ENCODE results near the gene RAB7B. TPM values are rescaled to one million over a fixed set of nuclear protein-coding genes. Genes with fewer than 3 reads are reported as not detected.
"Not testable (repeated sequence)": the region's sequence is repeated elsewhere in the genome, so short reads cannot be mapped to it uniquely, and the experiment has no call there.

The RAB7B gene
- total RNA-seq, 2 experiments from 2014 or later = not detected

DNA sequence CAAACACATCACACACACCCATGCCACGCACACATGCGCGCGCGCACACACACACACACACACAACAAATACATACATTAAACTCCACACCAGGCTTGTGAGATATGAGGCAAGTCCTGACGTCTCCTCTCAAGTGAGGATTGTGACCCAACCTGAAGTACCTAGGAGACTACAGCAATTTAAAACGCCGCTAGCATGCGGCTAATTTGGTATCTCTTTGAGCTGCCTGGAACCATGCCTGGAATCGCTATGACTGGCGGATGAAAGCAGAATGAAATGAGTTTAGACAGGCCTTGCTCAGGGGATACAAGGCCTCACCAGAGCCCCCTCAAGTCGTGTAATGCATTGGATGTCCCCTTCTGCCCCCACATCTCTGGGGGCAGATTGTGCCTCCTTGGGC is 1.6 kb upstream of the RAB7B start:
- Mint-ChIP-seq H3K4me3 (no peak overlapping the region), H3K4me1 (ENCODE audit: low read depth) (peaks cover 29% of the 10 kb centered on the region), H3K36me3 (no peaks in the 10 kb centered on the region), H3K27me3 (peaks cover 27% of the 10 kb centered on the region), H3K27ac (no peak overlapping the region), H3K9me3 (no peaks in the 10 kb centered on the region)
- ChIA-PET CTCF (interaction anchor here (1.0 kb wide), 2 partner anchors 11 to 27 kb away, joined by 3 read pairs; no protein-coding TSS in a partner anchor), POLR2A (no interaction called here)
- intact Hi-C loops (cut with micrococcal nuclease) = no loop called here
- no peak for DNase-seq

DNA sequence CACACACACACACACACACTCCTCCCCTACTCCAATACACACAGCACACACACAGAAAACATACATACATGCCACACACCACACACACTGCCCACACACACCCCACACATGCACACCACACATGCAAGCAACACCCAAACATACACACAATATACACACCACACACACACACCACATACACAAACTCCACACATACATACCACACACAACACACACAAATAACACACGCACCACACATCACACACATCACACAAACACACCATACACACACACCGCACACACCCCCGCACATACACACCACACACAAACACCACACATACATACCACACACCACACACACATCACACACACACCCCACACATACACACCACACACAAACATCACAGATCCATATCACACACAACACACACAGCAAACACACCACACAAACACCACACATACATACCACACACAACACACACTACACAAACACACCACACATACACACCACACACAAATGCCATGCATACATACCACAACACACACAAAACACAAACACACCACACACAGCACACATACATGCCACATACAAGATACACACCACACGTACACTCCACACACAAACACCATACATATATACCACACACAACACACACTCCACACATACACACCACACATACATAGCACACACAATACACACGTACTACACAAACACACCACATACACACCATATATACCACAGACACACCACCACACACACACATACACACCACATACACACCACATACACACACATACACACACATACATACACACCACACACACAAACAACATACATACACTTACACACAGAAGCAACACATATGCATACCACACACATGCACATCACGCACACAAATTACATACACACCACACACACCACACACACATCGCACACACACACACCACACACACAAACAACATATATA is 932 bp upstream of the RAB7B start:
- intact Hi-C loops (cut with micrococcal nuclease) = no loop called here
- POLR2A ChIA-PET = no interaction called here

DNA sequence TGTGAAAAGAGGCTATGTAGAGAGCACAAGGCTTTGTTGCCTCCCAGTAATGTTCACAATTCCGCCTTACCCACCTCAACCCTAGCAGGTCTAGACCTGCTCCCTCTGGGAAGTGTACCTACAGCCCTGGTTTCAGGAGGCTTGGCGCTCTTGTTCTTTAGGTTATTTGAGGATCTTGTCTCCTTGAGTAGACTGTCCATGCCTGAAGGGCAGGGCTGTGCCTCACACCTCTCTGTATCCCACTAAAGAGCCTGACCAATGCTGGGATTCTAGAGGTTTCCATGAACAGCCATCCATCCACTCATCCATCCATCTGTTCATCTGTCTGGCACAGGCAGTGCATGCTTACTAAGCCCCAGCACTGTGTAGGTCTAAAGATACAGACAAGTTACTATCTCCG is 1.0 kb downstream of the RAB7B start:
- Mint-ChIP-seq H3K9me3 (no peaks in the 10 kb centered on the region), H3K4me3 (no peak overlapping the region), H3K27ac (no peak overlapping the region), H3K4me1 (ENCODE audit: low read depth) (peaks cover 29% of the 10 kb centered on the region), H3K27me3 (peaks cover 27% of the 10 kb centered on the region), H3K36me3 (no peaks in the 10 kb centered on the region)
- no peak for DNase-seq
- CTCF ChIA-PET = no interaction called here
- POLR2A ChIA-PET = interaction anchor here (1.4 kb wide), 1 partner anchor 9 kb away, joined by 4 read pairs; no protein-coding TSS in a partner anchor
- intact Hi-C loops (cut with micrococcal nuclease) = no loop called here

More for the DNA sequence above, 932 bp upstream of the RAB7B start:
- Mint-ChIP-seq H3K9me3 (no peaks in the 10 kb centered on the region), H3K27ac (no peak overlapping the region), H3K4me1 (ENCODE audit: low read depth) (peaks cover 29% of the 10 kb centered on the region), H3K36me3 (no peaks in the 10 kb centered on the region), H3K27me3 (peaks cover 25% of the 10 kb centered on the region), H3K4me3 (no peak overlapping the region)
- CTCF ChIA-PET = no interaction called here
- DNase-seq = no peak

DNA sequence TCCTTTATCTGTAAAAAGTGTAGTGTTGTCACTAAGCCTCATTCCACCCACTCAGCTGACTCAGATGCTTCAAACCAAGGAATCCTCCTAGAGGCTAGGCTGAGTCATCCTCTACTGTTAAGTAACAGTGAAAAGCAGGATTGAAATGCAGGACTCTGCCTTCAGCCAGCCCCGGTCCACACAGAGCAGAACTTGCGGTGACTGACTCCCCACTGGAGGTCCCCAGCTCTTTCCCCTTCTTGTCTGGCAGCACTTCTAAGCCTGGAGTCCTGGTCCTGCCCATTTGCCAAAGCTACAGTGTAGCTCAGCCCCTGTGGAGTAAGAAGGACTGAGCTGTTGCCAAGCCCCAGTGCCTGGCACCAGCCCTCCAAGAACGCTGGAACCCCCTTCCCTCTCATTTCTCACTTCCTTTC is 1.7 kb downstream of the RAB7B start:
- no peak overlapping the region for H3K27ac Mint-ChIP-seq
- no peaks in the 10 kb centered on the region for H3K9me3 Mint-ChIP-seq
- ChIA-PET POLR2A (interaction anchor here (1.4 kb wide), 1 partner anchor 10 kb away, joined by 4 read pairs; no protein-coding TSS in a partner anchor), CTCF (interaction anchor here (0.7 to 1.3 kb wide), 2 partner anchors 24 to 105 kb away, joined by 4 read pairs; no protein-coding TSS in a partner anchor)
- H3K4me3 Mint-ChIP-seq = no peak overlapping the region
- H3K4me1 Mint-ChIP-seq (ENCODE audit: low read depth) = peaks cover 29% of the 10 kb centered on the region
- intact Hi-C loops (cut with micrococcal nuclease) = no loop called here
- no peaks in the 10 kb centered on the region for H3K36me3 Mint-ChIP-seq
- peak; percentile 67 for DNase-seq
- H3K27me3 Mint-ChIP-seq = peaks cover 26% of the 10 kb centered on the region

DNA sequence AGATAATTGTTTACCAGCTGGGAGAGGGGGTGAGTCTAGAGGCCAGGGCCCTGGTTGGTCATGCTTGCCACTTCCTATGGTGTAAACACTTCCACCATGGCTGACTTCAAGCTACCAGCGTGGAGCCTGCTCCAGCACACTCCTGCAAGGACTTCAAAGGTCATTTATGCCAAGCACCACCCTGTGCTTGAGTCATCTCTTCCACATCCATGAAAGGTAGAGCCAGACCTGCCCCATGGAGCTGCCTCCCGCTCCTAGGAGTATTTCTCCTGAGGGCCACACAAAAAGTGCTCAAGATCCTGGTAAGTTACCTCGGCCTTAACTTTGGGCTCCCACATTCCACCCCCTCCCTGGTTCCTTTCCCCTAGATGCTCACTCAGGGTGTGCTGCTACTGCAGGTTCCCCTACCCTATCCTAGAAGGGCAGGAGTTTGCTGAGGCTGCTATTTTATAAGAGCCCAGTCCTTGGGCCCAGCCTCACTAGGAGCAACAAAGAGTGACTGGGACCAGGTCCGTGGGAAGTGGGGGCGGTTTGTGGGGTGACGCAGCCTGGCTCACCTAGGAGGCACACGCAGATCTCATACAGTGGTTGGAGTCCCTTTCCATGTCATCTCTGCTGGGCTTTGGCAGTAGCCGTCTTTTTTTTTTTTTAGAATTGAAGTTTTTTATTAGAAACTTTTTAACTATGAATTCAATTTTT is 2.4 kb downstream of the RAB7B start:
- Mint-ChIP-seq H3K36me3 (no peaks in the 10 kb centered on the region), H3K9me3 (no peaks in the 10 kb centered on the region), H3K27ac (peak overlapping the region; percentile 35), H3K27me3 (peaks cover 21% of the 10 kb centered on the region), H3K4me3 (no peak overlapping the region), H3K4me1 (ENCODE audit: low read depth) (peaks cover 29% of the 10 kb centered on the region)
- ChIA-PET CTCF (interaction anchor here (0.7 to 3.8 kb wide), 3 partner anchors 23 to 105 kb away, joined by 4 to 23 read pairs (median 4); no protein-coding TSS in a partner anchor), POLR2A (interaction anchor here (1.4 kb wide), 1 partner anchor 11 kb away, joined by 4 read pairs; no protein-coding TSS in a partner anchor)
- DNase-seq = peak; percentile 61
- intact Hi-C loops (cut with micrococcal nuclease) = no loop called here

DNA sequence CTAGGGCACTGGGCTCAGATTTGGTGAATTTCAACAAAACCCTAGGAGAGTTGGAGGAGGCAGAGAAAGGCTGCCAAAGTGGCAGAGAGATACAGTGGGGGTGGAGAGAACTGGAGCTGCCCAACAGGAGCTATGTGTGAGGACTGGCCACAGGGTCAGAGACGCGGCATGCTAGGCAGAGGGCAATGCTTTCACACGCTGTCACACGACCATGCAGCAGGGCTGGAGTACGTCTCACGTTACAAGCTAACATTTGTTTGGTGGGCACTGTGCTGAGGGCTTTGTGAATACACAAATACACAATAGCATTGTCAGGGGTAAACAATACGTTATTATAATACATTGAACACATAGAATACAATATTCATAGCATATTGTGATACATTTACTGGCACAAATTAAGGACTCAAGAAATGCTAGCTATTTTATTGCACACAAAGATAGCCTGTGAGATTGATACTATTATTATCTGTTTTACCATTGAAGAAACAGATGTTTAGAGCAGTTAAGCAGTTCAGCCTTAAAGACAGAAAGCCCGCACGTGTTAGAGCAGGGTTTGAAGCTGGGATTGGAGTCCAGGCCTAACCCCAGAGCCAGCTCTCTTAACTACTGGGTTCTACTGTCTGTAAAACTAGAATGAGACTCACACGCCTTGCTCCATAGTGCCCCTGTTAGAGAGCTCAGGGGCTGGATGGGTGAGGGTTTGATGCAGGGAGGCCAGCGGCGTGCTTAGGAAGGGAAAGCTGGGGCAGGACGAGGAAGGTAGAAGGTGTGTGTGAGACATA is 4.5 kb downstream of the RAB7B start:
- Mint-ChIP-seq H3K4me1 (ENCODE audit: low read depth) (peaks cover 20% of the 10 kb centered on the region), H3K27me3 (peaks cover 10% of the 10 kb centered on the region), H3K9me3 (no peaks in the 10 kb centered on the region), H3K27ac (no peak overlapping the region), H3K36me3 (no peaks in the 10 kb centered on the region), H3K4me3 (no peak overlapping the region)
- POLR2A ChIA-PET = no interaction called here
- intact Hi-C loops (cut with micrococcal nuclease) = no loop called here
- CTCF ChIA-PET = interaction anchor here (1.3 to 3.8 kb wide), 6 partner anchors 13 to 207 kb away, joined by 3 to 23 read pairs (median 5); no protein-coding TSS in a partner anchor
- DNase-seq = peak; percentile 3

DNA sequence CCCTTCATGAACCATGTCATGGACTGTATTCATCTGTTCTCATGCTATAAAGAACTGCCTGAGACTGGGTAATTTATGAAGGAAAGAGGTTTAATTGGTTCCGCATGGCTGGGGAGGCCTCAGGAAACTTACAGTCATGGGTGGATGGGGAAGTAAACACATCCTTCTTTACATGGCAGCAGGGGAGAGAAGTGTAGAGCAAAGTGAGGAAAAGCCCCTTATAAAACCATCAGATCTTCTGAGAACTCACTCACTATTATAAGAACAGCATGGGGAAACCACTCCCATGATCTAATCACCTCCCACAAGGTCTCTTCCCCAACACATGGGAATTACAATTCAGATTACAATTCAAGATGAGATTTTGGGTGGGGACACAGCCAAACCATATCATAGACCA is 6.6 kb downstream of the RAB7B start:
- CTCF ChIA-PET = interaction anchor here (1.0 to 1.1 kb wide), 2 partner anchors 19 to 78 kb away, joined by 3 to 7 read pairs; no protein-coding TSS in a partner anchor
- Mint-ChIP-seq H3K27me3 (peaks cover 11% of the 10 kb centered on the region), H3K4me1 (ENCODE audit: low read depth) (peaks cover 12% of the 10 kb centered on the region)
- H3K27ac Mint-ChIP-seq; H3K36me3 Mint-ChIP-seq; H3K4me3 Mint-ChIP-seq; intact Hi-C loops (cut with micrococcal nuclease); POLR2A ChIA-PET; DNase-seq; H3K9me3 Mint-ChIP-seq: not testable (repeated sequence)

DNA sequence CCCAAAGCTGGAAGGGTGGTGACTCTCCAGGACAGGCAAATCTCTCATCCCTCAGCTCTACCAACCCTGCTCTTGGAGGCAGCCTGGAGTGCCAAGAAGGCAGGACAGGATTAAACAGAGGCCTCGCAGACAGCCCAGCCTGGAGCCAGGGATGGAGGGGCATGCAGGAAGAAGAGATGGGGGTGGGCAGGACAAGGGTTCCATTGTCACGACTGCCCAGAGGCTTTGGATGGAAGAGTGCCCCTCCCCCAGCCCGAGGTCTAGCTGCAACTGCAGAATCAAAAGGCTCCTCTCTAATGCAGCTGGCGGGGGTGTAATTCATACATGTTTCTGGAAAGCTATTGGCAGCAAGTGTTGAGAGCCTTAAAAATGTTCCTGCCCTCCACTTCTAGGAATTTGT is 8.8 kb downstream of the RAB7B start:
- Mint-ChIP-seq H3K4me1 (ENCODE audit: low read depth) (no peaks in the 10 kb centered on the region), H3K36me3 (no peaks in the 10 kb centered on the region), H3K4me3 (no peak overlapping the region), H3K27me3 (peaks cover 25% of the 10 kb centered on the region), H3K9me3 (no peaks in the 10 kb centered on the region), H3K27ac (no peak overlapping the region)
- no peak for DNase-seq
- intact Hi-C loops (cut with micrococcal nuclease) = no loop called here
- POLR2A ChIA-PET = no interaction called here
- CTCF ChIA-PET = interaction anchor here (0.7 to 3.7 kb wide), 4 partner anchors 10 to 36 kb away, joined by 3 to 18 read pairs (median 3); no protein-coding TSS in a partner anchor

DNA sequence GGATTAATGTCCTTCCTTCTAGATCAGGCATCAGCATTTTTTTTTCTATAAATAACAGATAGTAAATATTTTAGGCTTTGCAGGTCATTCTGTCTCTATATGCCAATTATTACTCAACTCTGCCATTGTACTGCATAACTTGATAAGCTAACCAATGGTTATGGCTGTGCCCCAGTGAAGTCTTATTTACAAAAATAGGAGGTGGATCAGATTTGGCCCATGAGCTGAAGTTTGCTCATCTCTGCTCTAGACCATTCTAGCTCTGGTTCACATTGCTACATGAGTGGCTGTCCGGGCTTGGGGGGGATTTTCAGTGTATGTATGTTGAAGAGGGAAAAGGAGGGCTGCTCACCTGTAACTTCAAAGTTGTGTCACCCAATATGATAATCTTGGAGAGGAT is 10.1 kb downstream of the RAB7B start:
- POLR2A ChIA-PET = no interaction called here
- CTCF ChIA-PET = interaction anchor here (1.0 to 3.7 kb wide), 2 partner anchors 9 to 15 kb away, joined by 3 to 18 read pairs; no protein-coding TSS in a partner anchor
- intact Hi-C loops (cut with micrococcal nuclease) = no loop called here
- no peaks in the 10 kb centered on the region for H3K9me3 Mint-ChIP-seq
- no peaks in the 10 kb centered on the region for H3K36me3 Mint-ChIP-seq
- peaks cover 28% of the 10 kb centered on the region for H3K27me3 Mint-ChIP-seq
- no peak overlapping the region for H3K4me3 Mint-ChIP-seq
- no peak overlapping the region for H3K27ac Mint-ChIP-seq
- no peaks in the 10 kb centered on the region for H3K4me1 Mint-ChIP-seq (ENCODE audit: low read depth)
- DNase-seq = no peak

DNA sequence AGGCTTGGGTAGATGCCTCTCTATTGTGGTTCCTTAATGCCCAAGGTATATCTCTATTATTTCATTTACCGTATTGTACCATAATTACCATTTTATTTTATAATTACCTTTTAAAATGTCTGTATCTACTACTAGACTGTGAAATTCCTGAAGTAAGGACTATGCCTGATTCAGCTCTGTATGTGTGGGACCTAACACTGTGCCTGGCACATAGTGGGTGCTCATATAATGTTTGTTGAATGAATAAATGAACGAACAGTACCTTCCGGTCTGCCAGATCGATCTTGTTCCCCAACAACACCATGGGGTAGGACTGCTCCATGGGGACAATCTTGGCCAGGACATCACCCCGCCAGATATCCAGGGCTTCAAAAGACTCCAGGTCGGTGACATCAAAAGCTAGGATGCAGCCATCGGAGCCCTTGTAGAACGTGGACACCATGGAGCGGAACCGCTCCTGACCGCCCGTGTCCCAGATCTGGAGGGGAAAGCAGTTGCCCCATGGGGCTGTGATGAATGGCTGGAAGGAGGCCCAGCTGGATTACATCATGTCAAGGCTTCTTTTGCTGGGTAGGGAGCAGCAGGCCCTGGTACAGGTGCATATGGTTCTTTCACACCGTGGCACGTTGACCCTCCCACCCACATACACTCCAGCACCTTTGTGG is 10.8 kb downstream of the RAB7B start:
- POLR2A ChIA-PET = no interaction called here

DNA sequence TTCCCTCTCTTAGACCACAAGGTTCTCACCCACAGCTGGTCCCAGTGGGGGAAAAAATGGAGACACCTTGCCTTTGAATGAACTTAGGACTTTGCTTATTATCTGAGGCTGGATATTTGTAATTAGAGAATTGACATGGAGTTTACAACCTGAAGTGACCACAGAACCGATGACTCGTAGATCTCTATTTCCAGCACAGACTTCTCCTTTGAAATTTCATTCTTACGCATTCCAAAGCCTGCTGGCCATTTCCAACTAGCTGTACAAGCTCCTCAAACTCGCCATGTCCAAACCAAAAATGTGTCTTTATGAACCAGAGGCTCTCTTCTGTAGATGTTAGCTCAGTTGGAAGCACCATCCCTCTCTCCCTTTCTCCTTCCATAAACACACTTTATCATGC is 12.0 kb downstream of the RAB7B start:
- H3K4me3 Mint-ChIP-seq = no peak overlapping the region
- H3K27ac Mint-ChIP-seq = no peak overlapping the region
- DNase-seq = no peak
- H3K36me3 Mint-ChIP-seq = no peaks in the 10 kb centered on the region
- ChIA-PET CTCF (interaction anchor here (1.2 to 3.7 kb wide), 3 partner anchors 11 to 114 kb away, joined by 3 to 18 read pairs (median 4); no protein-coding TSS in a partner anchor), POLR2A (no interaction called here)
- peaks cover 21% of the 10 kb centered on the region for H3K27me3 Mint-ChIP-seq
- no peaks in the 10 kb centered on the region for H3K4me1 Mint-ChIP-seq (ENCODE audit: low read depth)
- no peaks in the 10 kb centered on the region for H3K9me3 Mint-ChIP-seq
- intact Hi-C loops (cut with micrococcal nuclease) = no loop called here

More for the DNA sequence above, 10.8 kb downstream of the RAB7B start:
- Mint-ChIP-seq H3K27ac (no peak overlapping the region), H3K27me3 (peaks cover 27% of the 10 kb centered on the region), H3K4me1 (ENCODE audit: low read depth) (no peaks in the 10 kb centered on the region), H3K36me3 (no peaks in the 10 kb centered on the region), H3K9me3 (no peaks in the 10 kb centered on the region), H3K4me3 (no peak overlapping the region)
- CTCF ChIA-PET = interaction anchor here (1.2 to 3.7 kb wide), 3 partner anchors 12 to 113 kb away, joined by 3 to 18 read pairs (median 4); no protein-coding TSS in a partner anchor
- intact Hi-C loops (cut with micrococcal nuclease) = no loop called here
- DNase-seq = no peak
